ENCODE results near the gene CCT7. TPM values are rescaled to one million over a fixed set of nuclear protein-coding genes. Genes with fewer than 3 reads are reported as not detected.

The CCT7 gene
- total RNA-seq, 1 experiment from 2014 or later: 637 TPM

- Histone ChIP-seq H3K4me1 (ENCODE audit: control insufficient read depth in 1 of 2, insufficient read depth in 2 of 2, low read length in 2 of 2) (peaks cover 10 to 17% of the 10 kb centered on the region in 2 experiments; a peak in 3 of 4 replicates), H3K9me2 (ENCODE audit: insufficient read depth) (no peaks in the 10 kb centered on the region), H3K9ac (ENCODE audit: low read length) (no peak overlapping the region), H3K4me2 (ENCODE audit: low read length) (peak overlapping the region; percentile 54), H3K36me3 (ENCODE audit: control insufficient read depth in 1 of 2, insufficient read depth in 2 of 2, low read length in 2 of 2) (no peaks in the 10 kb centered on the region), H3K4me3 (replicated peaks in 1 of 2; ENCODE audit: low read depth in 1 of 2, low read length in 2 of 2) (no peak overlapping the region), H3K27me3 (ENCODE audit: insufficient read depth, low read length) (peaks cover 17% of the 10 kb centered on the region; the same call in 1 of the 2 replicates), H4K20me1 (ENCODE audit: insufficient read depth) (no peaks in the 10 kb centered on the region), H3K27ac (ENCODE audit: low read depth, low read length) (no peak overlapping the region), H2AFZ (ENCODE audit: low read depth, low read length, poor library complexity, severe bottlenecking) (no peak overlapping the region), H3K79me2 (ENCODE audit: insufficient read depth, low read length) (no peaks in the 10 kb centered on the region), H3K9me3 (ENCODE audit: control insufficient read depth in 1 of 2, insufficient read depth in 1 of 2, low read depth in 1 of 2, low read length in 2 of 2) (no peaks in the 10 kb centered on the region)
- CTCF ChIA-PET: no interaction called here
- DNase-seq (ENCODE audit: low read depth, low spot score) (no peak), ATAC-seq (peak; percentile 71)
- intact Hi-C loops (cut with micrococcal nuclease): no loop called here
- no TSS peak for BruUV-seq (replicated peaks)
- RAD21 ChIA-PET (ENCODE audit: low non-redundant PET in 1 of 2, low total read pairs in 2 of 2, uncharacterized antibody in 2 of 2, unreplicated experiment in 2 of 2): no interaction called here
- POLR2A ChIA-PET: no interaction called here
- TF ChIP-seq ZNF274 (IDR thresholded peaks at IDR 0.05; ENCODE audit: low read depth, low read length): no peak
- TF ChIP-seq FOSL1 (IDR thresholded peaks at IDR 0.05; ENCODE audit: low read depth): 0 out of 2 replicates have a peak, but pooled peaks have one; percentile 7
Observed at GRCh38 chr2:73295751-73296400, 61.8 kb downstream of the CCT7 start.

- DNase-seq (ENCODE audit: low read depth, low spot score) (no peak), ATAC-seq (no peak)
- no peak overlapping the region for H2AFZ ChIP-seq (ENCODE audit: low read depth, low read length, poor library complexity, severe bottlenecking)
- no peaks in the 10 kb centered on the region for H3K9me2 ChIP-seq (ENCODE audit: insufficient read depth)
- no peaks in the 10 kb centered on the region for H3K9me3 ChIP-seq (ENCODE audit: control insufficient read depth in 1 of 2, insufficient read depth in 1 of 2, low read depth in 1 of 2, low read length in 2 of 2)
- H3K79me2 ChIP-seq (ENCODE audit: insufficient read depth, low read length): no peaks in the 10 kb centered on the region
- H3K9ac ChIP-seq (ENCODE audit: low read length): no peak overlapping the region
- H3K27me3 ChIP-seq (ENCODE audit: insufficient read depth, low read length): peaks cover 17% of the 10 kb centered on the region; the same call in 1 of the 2 replicates
- no peak overlapping the region for H3K4me3 ChIP-seq (replicated peaks in 1 of 2; ENCODE audit: low read depth in 1 of 2, low read length in 2 of 2)
- RAD21 ChIA-PET (ENCODE audit: low non-redundant PET in 1 of 2, low total read pairs in 2 of 2, uncharacterized antibody in 2 of 2, unreplicated experiment in 2 of 2): no interaction called here
- BruUV-seq (replicated peaks): no TSS peak
- H3K4me2 ChIP-seq (ENCODE audit: low read length): no peak overlapping the region
- no peaks in the 10 kb centered on the region for H3K36me3 ChIP-seq (ENCODE audit: control insufficient read depth in 1 of 2, insufficient read depth in 2 of 2, low read length in 2 of 2)
- CTCF ChIA-PET: no interaction called here
- intact Hi-C loops (cut with micrococcal nuclease): no loop called here
- POLR2A ChIA-PET: no interaction called here
- H3K4me1 ChIP-seq (ENCODE audit: control insufficient read depth in 1 of 2, insufficient read depth in 2 of 2, low read length in 2 of 2): peaks cover 10 to 17% of the 10 kb centered on the region in 2 experiments; a peak in 3 of 4 replicates
- TF ChIP-seq EZH2 (IDR thresholded peaks at IDR 0.05) (no peak), FOSL1 (IDR thresholded peaks at IDR 0.05; ENCODE audit: low read depth) (no peak), SIN3A (IDR thresholded peaks at IDR 0.05; ENCODE audit: low read depth) (no peak), CBX3 (IDR thresholded peaks at IDR 0.05; ENCODE audit: low read depth) (no peak), POLR2AphosphoS5 (IDR thresholded peaks at IDR 0.05; ENCODE audit: low read depth, low read length) (no peak), ZNF274 (IDR thresholded peaks at IDR 0.05; ENCODE audit: low read depth, low read length) (no peak), SP1 (IDR thresholded peaks at IDR 0.05; ENCODE audit: low read depth) (no peak), RAD21 (IDR thresholded peaks at IDR 0.05; ENCODE audit: low read depth) (no peak), ELF1 (IDR thresholded peaks at IDR 0.05; ENCODE audit: borderline replicate concordance, low read depth) (no peak), JUND (IDR thresholded peaks at IDR 0.05) (no peak), CTCF (IDR thresholded peaks at IDR 0.05 in 2 of 3, conservative IDR thresholded peaks at IDR 0.05 in 1 of 3; ENCODE audit: borderline replicate concordance in 1 of 3, insufficient read depth in 1 of 3, low read depth in 2 of 3, low read length in 2 of 3) (no peak), SRF (IDR thresholded peaks at IDR 0.05; ENCODE audit: low read depth) (no peak)
- H4K20me1 ChIP-seq (ENCODE audit: insufficient read depth): no peaks in the 10 kb centered on the region
- H3K27ac ChIP-seq (ENCODE audit: low read depth, low read length): no peak overlapping the region
Observed at GRCh38 chr2:73297151-73297559, 63.0 kb downstream of the CCT7 start.

Measured in HCT116 (cell line).